HUES64 (cell line): Measurements from ENCODE around the gene OST4.

ENCODE experiments used
- H3K27ac ChIP-seq: 2 replicates; pipeline ENCODE4 v1.7.0; 2013; ENCODE audit warnings: low read depth, low read length, inconsistent platforms
- H3K27me3 ChIP-seq: 2 replicates; pipeline ENCODE4 v1.6.1; 2013; ENCODE audit warnings: mild to moderate bottlenecking, low read length; ENCODE audit not compliant: insufficient read depth
- H3K36me3 ChIP-seq: 2 replicates; pipeline ENCODE4 v1.6.1; 2013; ENCODE audit warnings: mild to moderate bottlenecking, low read length; ENCODE audit not compliant: insufficient read depth
- H3K4me1 ChIP-seq: 2 replicates; pipeline ENCODE4 v1.6.1; 2013; ENCODE audit warnings: mild to moderate bottlenecking, low read length, moderate library complexity; ENCODE audit not compliant: insufficient read depth
- H3K4me3 ChIP-seq: 2 replicates; pipeline ENCODE4 v1.5.1; 2013; ENCODE audit warnings: mild to moderate bottlenecking, low read length, moderate library complexity
- H3K9ac ChIP-seq: 2 replicates; pipeline ENCODE4 v1.6.1; 2013; ENCODE audit warnings: mild to moderate bottlenecking, low read depth, low read length
- H3K9me3 ChIP-seq: 2 replicates; pipeline ENCODE4 v1.6.1; 2013; ENCODE audit warnings: low read depth, low read length; ENCODE audit not compliant: insufficient read depth
- WGBS: fragments of 150-250, 120-280 bp; methylation state at CpG from one replicate; pipeline ENCODE4 v1.1.7; 2013; ENCODE audit warnings: missing lambda C conversion rate; 5-methylcytosine and 5-hydroxymethylcytosine counted together

Gene OST4

GRCh38 chr2:27102329-27102728, 30.9 kb upstream of the OST4 start:
- 86% methylated on average over 5 of the region's 5 CpGs for WGBS
- no peak overlapping the region for H3K4me3 ChIP-seq

GRCh38 chr2:27100036-27100435, 28.6 kb upstream of the OST4 start:
- H3K9ac ChIP-seq = no peak overlapping the region
- no peaks in the 10 kb centered on the region for H3K36me3 ChIP-seq
- no peaks in the 10 kb centered on the region for H3K9me3 ChIP-seq
- no peak overlapping the region for H3K4me3 ChIP-seq
- H3K27ac ChIP-seq = no peak overlapping the region
- WGBS = 85% methylated on average over 10 of the region's 10 CpGs
- no peaks in the 10 kb centered on the region for H3K27me3 ChIP-seq
- H3K4me1 ChIP-seq = peaks cover 4% of the 10 kb centered on the region; the same call in 1 of the 2 replicates

More at GRCh38 chr2:27102329-27102728, 30.9 kb upstream of the OST4 start:
- Histone ChIP-seq H3K27me3 (no peaks in the 10 kb centered on the region; the same call in 1 of the 2 replicates), H3K9ac (no peak overlapping the region), H3K36me3 (no peaks in the 10 kb centered on the region), H3K9me3 (no peaks in the 10 kb centered on the region), H3K27ac (no peak overlapping the region), H3K4me1 (no peaks in the 10 kb centered on the region)

- Histone ChIP-seq H3K9ac (no peak overlapping the region), H3K4me1 (peaks cover 4% of the 10 kb centered on the region; the same call in 1 of the 2 replicates), H3K27ac (no peak overlapping the region), H3K36me3 (no peaks in the 10 kb centered on the region), H3K4me3 (no peak overlapping the region), H3K9me3 (no peaks in the 10 kb centered on the region), H3K27me3 (no peaks in the 10 kb centered on the region)
- 93% methylated on average over 19 of the region's 19 CpGs for WGBS
Measured at GRCh38 chr2:27099334-27099955, 28.0 kb upstream of the OST4 start.

GRCh38 chr2:27097341-27097740, 25.9 kb upstream of the OST4 start:
- peaks cover 4% of the 10 kb centered on the region; the same call in 1 of the 2 replicates for H3K4me1 ChIP-seq
- H3K9me3 ChIP-seq = no peaks in the 10 kb centered on the region
- H3K27ac ChIP-seq = no peak overlapping the region
- H3K27me3 ChIP-seq = no peaks in the 10 kb centered on the region
- WGBS = 90% methylated on average over 13 of the region's 14 CpGs
- H3K4me3 ChIP-seq = no peak overlapping the region
- no peak overlapping the region for H3K9ac ChIP-seq
- no peaks in the 10 kb centered on the region for H3K36me3 ChIP-seq

GRCh38 chr2:27096748-27097297, 25.4 kb upstream of the OST4 start:
- peaks cover 4% of the 10 kb centered on the region; the same call in 1 of the 2 replicates for H3K4me1 ChIP-seq
- no peak overlapping the region for H3K27ac ChIP-seq
- 85% methylated on average over 3 of the region's 3 CpGs for whole genome bisulfite sequencing
- H3K9me3 ChIP-seq = no peaks in the 10 kb centered on the region
- H3K9ac ChIP-seq = no peak overlapping the region
- no peaks in the 10 kb centered on the region for H3K27me3 ChIP-seq
- H3K36me3 ChIP-seq = no peaks in the 10 kb centered on the region
- H3K4me3 ChIP-seq = no peak overlapping the region

GRCh38 chr2:27095745-27096651, 24.5 kb upstream of the OST4 start:
- H3K9me3 ChIP-seq = no peaks in the 10 kb centered on the region
- no peaks in the 10 kb centered on the region for H3K36me3 ChIP-seq
- H3K9ac ChIP-seq = peak overlapping the region; percentile 27; the same call in 1 of the 2 replicates
- no peaks in the 10 kb centered on the region for H3K27me3 ChIP-seq
- no peak overlapping the region; the same call in 1 of the 2 replicates for H3K27ac ChIP-seq
- H3K4me1 ChIP-seq = peaks cover 4% of the 10 kb centered on the region; the same call in 1 of the 2 replicates
- H3K4me3 ChIP-seq = peak overlapping the region; percentile 45
- 39% methylated on average over 18 of the region's 18 CpGs for WGBS

- Histone ChIP-seq H3K27me3 (no peaks in the 10 kb centered on the region), H3K4me3 (no peak overlapping the region), H3K4me1 (peaks cover 4% of the 10 kb centered on the region; the same call in 1 of the 2 replicates), H3K27ac (no peak overlapping the region), H3K9ac (no peak overlapping the region), H3K36me3 (no peaks in the 10 kb centered on the region), H3K9me3 (no peaks in the 10 kb centered on the region)
- WGBS = 89% methylated on average over 2 of the region's 2 CpGs
Measured at GRCh38 chr2:27095427-27095744, 23.9 kb upstream of the OST4 start.

GRCh38 chr2:27094353-27094984, 23.0 kb upstream of the OST4 start:
- Histone ChIP-seq H3K36me3 (no peaks in the 10 kb centered on the region), H3K4me1 (peaks cover 4% of the 10 kb centered on the region; the same call in 1 of the 2 replicates), H3K27ac (no peak overlapping the region), H3K9me3 (no peaks in the 10 kb centered on the region), H3K9ac (no peak overlapping the region), H3K4me3 (no peak overlapping the region), H3K27me3 (no peaks in the 10 kb centered on the region)
- WGBS = 92% methylated on average over 24 of the region's 24 CpGs

- no peaks in the 10 kb centered on the region for H3K9me3 ChIP-seq
- no peak overlapping the region for H3K4me3 ChIP-seq
- H3K27ac ChIP-seq = no peak overlapping the region
- no peak overlapping the region; the same call in 1 of the 2 replicates for H3K9ac ChIP-seq
- H3K4me1 ChIP-seq = peaks cover 4% of the 10 kb centered on the region; the same call in 1 of the 2 replicates
- WGBS = 85% methylated on average over 6 of the region's 6 CpGs
- no peaks in the 10 kb centered on the region for H3K27me3 ChIP-seq
- no peaks in the 10 kb centered on the region for H3K36me3 ChIP-seq
Measured at GRCh38 chr2:27093430-27094352, 22.2 kb upstream of the OST4 start.
